ENCODE data around the gene DNAAF5.
"Not testable (repeated sequence)": the region's sequence is repeated elsewhere in the genome, so short reads cannot be mapped to it uniquely, and the experiment has no call there.

Gene DNAAF5

GRCh38 chr7:784971-785370 lies 58.5 kb downstream of the DNAAF5 start:
- no peak for DNase-seq

DNA sequence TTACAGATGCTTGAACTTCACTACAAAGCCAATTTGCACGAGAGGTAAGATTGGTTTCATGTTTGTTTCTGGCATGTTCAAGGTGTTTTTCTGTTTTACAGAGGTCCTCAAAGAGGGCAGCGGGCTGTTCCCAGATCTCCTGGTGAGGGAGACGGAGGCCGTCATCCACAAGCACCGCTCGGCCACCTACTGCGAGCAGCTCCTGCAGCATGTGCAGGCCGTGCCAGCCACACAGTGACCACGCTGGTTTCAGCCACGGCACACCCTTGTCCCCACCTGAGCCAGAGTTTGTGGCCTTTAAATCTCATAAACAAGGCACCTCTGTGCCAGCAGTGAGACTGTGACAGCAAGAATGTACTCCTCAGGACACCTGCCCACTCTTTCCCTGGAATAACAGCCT lies 58.9 kb downstream of the DNAAF5 start:
- no peak for DNase-seq

DNA sequence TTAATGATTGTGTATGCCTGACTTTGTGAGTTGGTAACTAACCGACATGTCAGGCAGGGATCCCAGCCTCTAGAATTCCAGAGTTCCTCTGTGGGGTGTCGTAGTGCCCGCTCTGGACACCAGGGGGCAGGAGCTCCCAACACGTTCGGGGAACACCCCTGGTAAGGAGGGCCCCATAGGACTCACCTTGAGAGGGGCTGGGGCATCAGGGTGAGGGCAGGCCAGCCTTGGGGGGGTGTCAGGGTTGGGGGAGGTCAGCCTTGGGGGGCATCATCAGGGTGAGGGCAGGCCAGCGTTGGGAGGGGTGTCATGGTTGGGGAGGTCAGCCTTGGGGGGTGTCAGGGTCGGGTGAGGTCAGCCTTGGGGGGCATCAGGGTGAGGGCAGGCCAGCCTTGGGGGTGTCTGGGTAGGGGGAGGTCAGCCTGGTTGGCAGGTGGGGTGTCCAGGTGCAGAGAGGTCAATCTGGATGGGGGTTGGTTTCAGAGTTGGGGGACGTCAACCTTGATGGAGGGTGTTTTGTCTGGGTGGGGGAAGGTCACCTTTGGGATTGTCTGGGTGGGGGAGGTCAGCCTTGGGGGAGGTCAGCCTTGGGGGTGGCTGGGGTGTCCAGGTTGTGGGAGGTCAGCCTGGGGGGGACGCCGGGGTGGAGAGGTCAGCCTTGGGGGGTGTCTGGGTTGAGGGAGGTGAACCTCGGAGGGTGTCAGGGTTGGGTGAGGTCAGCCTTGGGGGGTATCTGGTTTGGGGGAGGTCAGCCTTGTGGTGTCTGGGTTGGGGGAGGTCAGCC lies 60.2 kb downstream of the DNAAF5 start:
- DNase-seq: peak; percentile 68

DNA sequence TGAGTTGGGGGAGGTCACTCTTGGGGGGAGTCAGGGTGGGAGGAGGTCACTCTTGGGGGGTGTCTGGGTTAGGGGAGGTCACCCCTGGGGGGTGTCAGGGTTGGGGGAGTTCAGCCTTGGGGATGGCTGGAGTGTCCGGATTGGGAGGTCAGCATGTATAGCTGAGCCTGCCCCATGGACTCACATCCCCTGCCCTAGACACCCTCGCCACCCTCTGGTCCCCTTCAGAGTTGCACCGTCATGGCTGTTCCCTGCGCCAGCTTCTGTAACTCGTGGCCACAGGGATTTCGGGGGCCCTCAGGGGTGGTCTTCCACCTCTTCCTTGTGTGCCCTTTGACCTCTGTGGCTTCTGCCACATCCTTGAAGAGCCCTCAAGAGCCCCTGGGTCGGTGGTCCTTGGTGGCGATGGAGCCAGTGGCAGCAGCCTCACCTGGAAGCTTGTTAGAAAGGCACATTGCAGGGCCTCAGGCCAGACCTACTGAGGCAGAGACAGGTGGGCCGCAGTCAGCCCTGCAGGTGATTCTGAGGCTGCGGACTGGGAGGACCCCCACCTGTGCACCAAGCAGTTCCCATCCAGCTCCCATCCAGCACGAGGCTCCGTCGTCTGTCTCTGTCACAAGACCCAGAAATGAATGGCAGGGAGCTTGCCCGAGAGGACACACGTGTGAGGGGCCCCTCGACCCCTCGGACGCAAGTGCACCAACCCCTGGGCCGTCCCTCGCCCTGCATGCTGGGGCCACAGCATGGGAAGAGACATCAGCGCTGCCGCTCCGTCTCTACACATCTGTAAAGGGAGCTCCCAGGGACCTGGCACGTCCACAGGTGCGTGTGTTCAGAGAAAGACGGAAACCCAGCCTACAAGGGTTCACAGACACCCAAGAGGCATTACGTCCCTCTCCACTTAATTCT lies 61.1 kb downstream of the DNAAF5 start:
- no peak for DNase-seq

DNA sequence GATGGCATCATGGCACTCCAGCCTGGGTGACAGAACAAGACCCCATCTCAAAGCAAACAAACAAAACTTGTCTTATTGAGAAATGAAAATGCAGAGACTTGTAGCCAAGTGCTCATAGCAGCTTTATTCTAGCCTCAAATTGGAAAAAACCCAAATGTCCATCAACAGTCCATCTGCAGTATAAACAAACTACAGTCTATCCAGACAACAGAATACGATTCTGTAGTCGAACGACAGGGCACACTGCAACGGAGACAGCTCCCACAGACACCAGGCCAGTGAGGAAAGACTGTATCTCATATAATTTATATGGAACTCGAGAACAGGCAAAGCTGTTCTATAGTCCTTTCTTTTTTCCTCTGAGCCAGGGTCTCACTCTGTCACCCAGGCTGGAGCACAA lies 65.0 kb downstream of the DNAAF5 start:
- no peak for DNase-seq

- no peak for DNase-seq
Measured at GRCh38 chr7:794207-794606, 67.7 kb downstream of the DNAAF5 start.

- no peak for DNase-seq
Measured at GRCh38 chr7:794671-795329, 68.3 kb downstream of the DNAAF5 start.

DNA sequence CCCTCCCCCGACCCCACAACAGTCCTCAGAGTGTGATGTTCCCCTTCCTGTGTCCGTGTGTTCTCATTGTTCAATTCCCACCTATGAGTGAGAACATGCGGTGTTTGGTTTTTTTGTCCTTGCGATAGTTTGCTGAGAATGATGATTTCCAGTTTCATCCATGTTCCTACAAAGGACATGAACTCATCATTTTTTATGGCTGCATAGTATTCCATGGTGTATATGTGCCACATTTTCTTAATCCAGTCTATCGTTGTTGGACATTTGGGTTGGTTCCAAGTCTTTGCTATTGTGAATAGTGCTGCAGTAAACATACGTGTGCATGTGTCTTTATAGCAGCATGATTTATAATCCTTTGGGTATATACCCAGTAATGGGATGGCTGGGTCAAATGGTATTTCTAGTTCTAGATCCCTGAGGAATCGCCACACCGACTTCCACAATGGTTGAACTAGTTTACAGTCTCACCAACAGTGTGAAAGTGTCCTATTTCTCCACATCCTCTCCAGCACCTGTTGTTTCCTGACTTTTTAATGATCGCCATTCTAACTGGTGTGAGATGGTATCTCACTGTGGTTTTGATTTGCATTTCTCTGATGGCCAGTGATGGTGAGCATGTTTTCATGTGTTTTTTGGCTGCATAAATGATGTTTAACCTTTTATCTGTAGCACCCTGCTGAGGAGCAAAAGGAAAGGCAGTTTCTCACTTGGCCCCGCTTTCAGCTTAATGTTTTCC lies 70.1 kb downstream of the DNAAF5 start:
- not testable (repeated sequence) for DNase-seq

DNA sequence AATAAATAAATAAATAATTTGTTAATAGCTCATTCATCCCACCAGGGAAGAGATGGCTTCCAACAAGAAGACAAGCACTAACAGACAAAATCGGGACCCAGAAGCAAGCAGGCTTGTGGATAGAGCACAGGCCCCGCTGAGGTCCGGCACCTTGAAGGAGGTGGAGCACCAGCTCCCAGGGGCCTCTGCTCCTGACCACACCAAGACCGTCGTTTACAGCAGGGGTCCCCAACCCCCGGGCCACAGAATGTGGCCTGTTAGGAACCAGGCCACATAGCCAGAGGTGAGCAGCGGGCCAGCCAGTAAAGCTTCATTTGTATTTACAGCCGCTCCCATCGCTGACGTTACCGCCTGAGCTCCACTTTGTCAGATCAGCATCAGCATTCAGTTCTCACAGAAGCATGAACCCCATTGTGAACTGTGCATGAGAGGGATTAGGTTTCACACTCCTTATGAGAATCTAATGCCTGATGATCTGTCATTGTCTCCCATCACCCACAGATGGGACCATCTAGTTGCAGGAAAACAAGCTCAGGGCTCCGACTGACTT lies 72.5 kb downstream of the DNAAF5 start:
- no peak for DNase-seq

GRCh38 chr7:800692-801091 lies 74.2 kb downstream of the DNAAF5 start:
- no peak for DNase-seq

GRCh38 chr7:801351-801750 lies 74.9 kb downstream of the DNAAF5 start:
- not testable (repeated sequence) for DNase-seq

- DNase-seq: no peak
Measured at GRCh38 chr7:801940-802381, 75.5 kb downstream of the DNAAF5 start.

DNA sequence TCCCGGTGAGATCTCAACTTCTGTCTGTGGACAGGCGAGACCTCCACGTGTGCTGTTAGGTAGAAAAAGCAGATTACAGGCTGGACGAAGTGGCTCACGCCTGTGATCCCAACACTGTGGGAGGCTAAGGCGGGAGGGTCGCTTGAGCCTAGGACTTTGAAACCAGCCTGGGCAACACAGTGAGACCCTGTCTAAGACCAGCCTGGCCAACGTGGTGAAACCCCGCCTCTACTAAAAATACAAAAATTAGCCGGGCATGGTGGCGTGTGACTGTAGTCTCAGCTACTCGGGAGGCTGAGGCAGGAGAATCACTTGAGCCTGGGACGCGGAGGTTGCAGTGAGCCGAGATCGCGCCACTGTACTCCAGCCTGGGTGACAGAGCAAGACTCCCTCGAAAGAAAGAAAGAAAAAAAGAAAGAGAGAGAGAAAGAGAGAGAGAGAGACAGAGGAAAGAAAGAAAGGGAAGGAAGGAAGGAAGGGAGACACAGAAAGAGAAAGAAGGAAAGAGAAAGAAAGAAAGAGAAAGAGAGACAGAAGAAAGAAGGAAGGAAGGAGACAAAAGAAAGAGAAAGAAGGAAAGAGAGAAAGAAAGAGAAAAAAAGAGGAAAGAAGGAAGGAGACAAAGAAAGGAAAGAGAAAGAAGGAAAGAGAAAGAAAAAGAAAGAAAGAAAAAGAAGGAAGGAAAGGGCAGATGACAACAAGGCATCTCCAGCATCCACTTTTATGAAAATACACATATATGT lies 76.2 kb downstream of the DNAAF5 start:
- no peak for DNase-seq

DNA sequence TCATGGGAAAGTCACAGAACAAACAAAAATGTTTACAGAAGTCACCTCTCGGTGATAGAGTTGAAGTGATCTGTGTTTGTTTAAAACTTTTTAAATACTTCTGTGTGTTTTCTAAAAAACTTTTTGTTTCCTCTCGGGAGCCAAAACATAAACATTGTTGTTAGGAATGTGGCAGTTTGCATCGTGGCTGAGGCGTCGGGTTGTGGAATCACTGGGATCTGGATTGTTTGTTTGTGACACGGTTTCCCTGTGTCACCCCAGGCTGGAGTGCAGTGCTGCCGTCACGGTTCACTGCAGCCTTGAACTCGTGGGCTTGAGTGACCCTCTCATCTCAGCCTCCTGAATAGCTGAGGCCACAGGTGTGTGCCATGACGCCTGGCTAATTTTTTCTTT lies 76.7 kb downstream of the DNAAF5 start:
- DNase-seq: no peak

- not testable (repeated sequence) for DNase-seq
Measured at GRCh38 chr7:803796-804195, 77.3 kb downstream of the DNAAF5 start.

- no peak for DNase-seq
Measured at GRCh38 chr7:805261-805660, 78.8 kb downstream of the DNAAF5 start.

DNA sequence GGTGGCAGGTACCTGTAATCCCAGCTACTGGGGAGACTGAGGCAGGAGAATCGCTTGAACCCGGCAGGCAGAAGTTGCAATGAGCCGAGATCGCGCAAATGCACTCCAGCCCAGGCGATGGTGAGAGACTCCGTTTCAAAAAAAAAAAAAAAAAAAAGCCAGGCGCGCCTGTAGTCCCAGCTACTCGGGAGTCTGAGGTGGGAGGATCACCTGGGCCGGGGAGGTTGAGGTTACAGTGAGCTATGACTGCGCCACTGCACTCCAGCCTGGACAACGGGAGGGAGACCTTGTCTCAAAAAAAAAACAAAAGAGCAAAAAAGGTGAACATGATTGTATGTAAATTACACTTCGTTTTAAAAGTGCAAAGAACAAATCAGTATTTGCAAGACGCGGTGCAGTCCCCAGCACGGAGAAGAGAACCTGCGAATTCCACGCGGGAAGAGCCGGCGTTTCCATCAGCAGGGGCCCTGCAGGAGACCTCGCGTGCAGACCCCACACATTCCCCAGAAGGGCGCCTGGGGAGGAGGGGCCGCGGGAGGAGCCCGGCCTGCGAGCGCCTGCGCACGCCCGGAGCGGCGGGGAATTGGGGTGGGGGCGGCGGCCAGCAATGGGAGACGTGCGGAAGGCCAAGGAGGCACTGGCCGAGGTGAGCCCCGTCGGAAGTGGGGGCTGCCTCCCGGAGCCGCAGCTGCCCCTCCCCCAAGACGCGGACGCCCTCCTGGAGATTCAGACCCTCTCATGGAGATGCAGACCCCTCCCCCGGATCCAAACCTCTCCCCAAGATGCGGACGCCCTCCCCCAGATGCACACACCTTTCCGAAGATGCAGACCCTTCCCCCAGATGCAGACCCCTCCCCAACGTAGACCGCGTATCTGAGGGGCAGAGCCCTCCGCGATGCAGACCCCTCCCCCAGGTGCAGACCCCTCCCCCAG lies 89.1 kb downstream of the DNAAF5 start:
- peak; percentile 13 for DNase-seq

DNA sequence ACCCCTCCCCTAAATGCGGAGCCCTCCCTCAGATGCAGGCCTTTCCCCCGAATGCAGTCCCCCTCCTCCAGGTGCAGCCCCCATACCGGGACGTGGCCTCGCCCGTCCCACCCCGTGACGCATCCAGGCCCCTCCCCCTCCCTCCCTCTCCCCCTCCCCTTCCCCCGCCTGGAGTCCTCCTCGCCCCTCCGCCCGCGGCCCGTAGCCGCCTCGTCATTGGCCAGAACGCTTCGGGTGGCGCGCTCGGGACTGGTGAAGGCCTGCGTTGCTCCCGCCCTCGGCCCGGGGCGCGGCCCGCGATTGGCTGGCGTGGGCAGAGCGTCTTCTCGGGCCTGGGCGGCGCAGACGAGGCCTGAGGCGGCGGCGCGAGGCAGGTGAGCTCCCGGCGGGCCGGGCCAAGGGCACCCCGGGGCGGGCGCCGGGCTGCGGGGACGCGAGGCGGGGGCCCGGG lies 89.8 kb downstream of the DNAAF5 start:
- DNase-seq: peak; percentile 96

DNA sequence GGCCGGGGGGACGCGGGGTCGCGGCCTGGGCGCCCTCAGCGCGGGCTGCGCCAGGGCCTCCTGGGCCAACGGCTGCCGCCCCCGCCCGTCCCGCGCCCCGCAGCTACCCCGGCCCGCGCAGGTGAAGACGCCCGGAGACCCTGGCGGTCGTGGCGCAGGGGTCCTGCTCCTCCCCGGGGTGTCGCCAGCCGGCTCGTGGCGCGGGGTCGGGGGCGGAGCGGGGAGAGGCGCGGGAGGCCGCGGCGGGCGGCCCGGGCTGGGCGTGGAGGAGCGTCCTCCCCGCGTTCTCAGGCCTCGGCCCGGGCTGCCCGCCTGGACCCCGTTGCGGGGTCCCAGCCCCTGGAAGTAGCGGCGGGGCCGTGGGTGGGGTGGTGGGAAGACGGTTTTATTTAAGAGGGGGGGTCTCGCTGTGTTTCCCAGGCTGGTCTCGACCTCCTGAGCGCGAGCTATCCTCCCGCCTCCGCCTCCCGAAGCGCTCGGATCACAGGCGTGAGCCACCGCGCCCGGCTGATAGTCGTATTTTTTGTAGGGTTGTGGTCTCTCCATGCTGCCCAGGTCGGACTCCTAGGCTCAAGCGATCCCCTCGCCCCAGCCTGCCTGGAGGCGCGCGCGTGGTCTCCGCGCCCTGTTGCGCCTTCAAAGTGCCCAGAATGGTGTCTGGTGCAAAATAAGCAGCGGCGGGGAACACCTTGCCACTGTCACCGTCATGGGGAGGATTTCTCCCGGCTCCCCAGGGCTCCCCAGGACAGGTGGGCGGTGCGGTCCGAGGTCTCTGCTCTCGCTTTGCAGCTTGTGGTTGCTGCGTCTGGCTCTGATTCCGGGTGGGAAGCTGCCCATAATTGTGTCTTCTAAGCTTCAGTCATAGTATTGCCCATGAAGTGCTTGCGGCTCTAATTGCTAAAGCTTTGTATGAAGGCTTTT lies 90.5 kb downstream of the DNAAF5 start:
- DNase-seq: peak; percentile 54

Data from stimulated activated CD4-positive, alpha-beta T cell treated with anti-CD3 and anti-CD28 coated beads, Interleukin-1b, Interleukin-23, amount 100 ng/mL, for 48 hours (primary cell).